Gastrocnemius medialis (tissue), 4 donors: Measurements from ENCODE around the gene SYDE1.

Experiments used
- CTCF ChIP-seq, 5 experiments: fragments of 450-650 bp in 3 of 5; fragments of 200-600 bp in 2 of 5; sonication (generic) in 2 of 5; IDR thresholded peaks in 4 of 5; conservative IDR thresholded peaks in 1 of 5; 1 replicate in 4 of 5; 2 replicates in 1 of 5; pipeline ENCODE4 v1.5.1; 2016 to 2019; ENCODE audit warnings: antibody characterized with exemption in 5 of 5, mild to moderate bottlenecking in 3 of 5, moderate library complexity in 3 of 5
- POLR2A ChIP-seq, 2 donors: fragments of 450-650 bp; IDR thresholded peaks; one replicate each; pipeline ENCODE4 v1.6.1; 2017; ENCODE audit warnings: antibody characterized with exemption in 2 of 2, mild to moderate bottlenecking in 2 of 2, moderate library complexity in 2 of 2

- TF ChIP-seq CTCF (IDR thresholded peaks at IDR 0.05 in 4 of 5, conservative IDR thresholded peaks at IDR 0.05 in 1 of 5) (no peak), POLR2A (IDR thresholded peaks at IDR 0.05) (no peak)
These were observed 31.4 kb upstream of the SYDE1 start for GRCh38 chr19:15075806-15076205.
